ENCODE results near the gene NOP58.
"Not testable (repeated sequence)": the region's sequence is repeated elsewhere in the genome, so short reads cannot be mapped to it uniquely, and the experiment has no call there.

NOP58 gene

GRCh38 chr2:202265467-202266277 is at the start of gene NOP58:
TSS of gene NOP58 (plus strand) at chr2:202265763. CDS start at chr2:202265942, 179 bp downstream.
- peak; percentile 67 for DNase-seq

- DNase-seq = no peak
Measured at GRCh38 chr2:202221873-202222272, 43.7 kb upstream of the NOP58 start.

- DNase-seq = peak; percentile 32
Measured at GRCh38 chr2:202237787-202238233, 27.8 kb upstream of the NOP58 start.

GRCh38 chr2:202238234-202239197 is 27.0 kb upstream of the NOP58 start, which contains the start of gene SUMO1:
TSS of gene SUMO1 (minus strand) at chr2:202238597. CDS start at chr2:202238451, 146 bp downstream.
- peak; percentile 71 for DNase-seq

- not testable (repeated sequence) for DNase-seq
Measured at GRCh38 chr2:202247710-202248109, 17.9 kb upstream of the NOP58 start.

GRCh38 chr2:202249521-202250253 is 15.9 kb upstream of the NOP58 start:
- DNase-seq = no peak

- DNase-seq = no peak
Measured at GRCh38 chr2:202251494-202251893, 14.1 kb upstream of the NOP58 start.

- DNase-seq = no peak
Measured at GRCh38 chr2:202261531-202261930, 4.0 kb upstream of the NOP58 start.

- DNase-seq = no peak
Measured at GRCh38 chr2:202267495-202267894, 1.9 kb downstream of the NOP58 start.

GRCh38 chr2:202269585-202269984 is 4.0 kb downstream of the NOP58 start:
- DNase-seq = no peak

- DNase-seq = no peak
Measured at GRCh38 chr2:202270487-202270886, 4.9 kb downstream of the NOP58 start.

GRCh38 chr2:202276078-202276720 is 10.6 kb downstream of the NOP58 start:
- DNase-seq = not testable (repeated sequence)

GRCh38 chr2:202278036-202278760 is 12.6 kb downstream of the NOP58 start:
- DNase-seq = no peak

GRCh38 chr2:202278944-202279343 is 13.4 kb downstream of the NOP58 start:
- no peak for DNase-seq

- no peak for DNase-seq
Measured at GRCh38 chr2:202286595-202286994, 21.0 kb downstream of the NOP58 start.

GRCh38 chr2:202289394-202290204 is 24.0 kb downstream of the NOP58 start:
- DNase-seq = no peak

GRCh38 chr2:202290316-202290715 is 24.8 kb downstream of the NOP58 start:
- no peak for DNase-seq

GRCh38 chr2:202290970-202291369 is 25.4 kb downstream of the NOP58 start:
- no peak for DNase-seq

- no peak for DNase-seq
Measured at GRCh38 chr2:202299712-202300111, 34.1 kb downstream of the NOP58 start.

GRCh38 chr2:202306034-202306433 is 40.5 kb downstream of the NOP58 start:
- no peak for DNase-seq

- no peak for DNase-seq
Measured at GRCh38 chr2:202307690-202308089, 42.1 kb downstream of the NOP58 start.

Data from 8988T (cell line).